ENCODE data around the gene KRT10.

- TF ChIP-seq CTCF (IDR thresholded peaks at IDR 0.05) (no peak), POLR2A (IDR thresholded peaks at IDR 0.05) (no peak)
These were observed 42.4 kb upstream of the KRT10 start for GRCh38 chr17:40864661-40865390.
